ENCODE measurements around the gene BORCS5. TPM values are rescaled to one million over a fixed set of nuclear protein-coding genes. Genes with fewer than 3 reads are reported as not detected.
A peak's percentile ranks its signal among the peaks of the same experiment; 100 is the strongest.

The BORCS5 gene
- total RNA-seq, 2 donors from 2014 or later: 9.7 to 26.8 TPM

GRCh38 chr12:12502815-12503151 lies 145.9 kb downstream of the BORCS5 start:
- H3K4me3 ChIP-seq: no peak overlapping the region
- H3K9me3 ChIP-seq: no peaks in the 10 kb centered on the region
- TF ChIP-seq CTCF (IDR thresholded peaks at IDR 0.05): no peak
- no peak for TF ChIP-seq POLR2AphosphoS5 (IDR thresholded peaks at IDR 0.05)
- H3K36me3 ChIP-seq: no peaks in the 10 kb centered on the region
- intact Hi-C loops (cut with DNase I): no loop called here
- peaks cover 13% of the 10 kb centered on the region for H3K4me1 ChIP-seq (replicated peaks)
- H3K27me3 ChIP-seq (replicated peaks; ENCODE audit: insufficient read depth): no peaks in the 10 kb centered on the region
- DNase-seq (ENCODE audit: low spot score): no peak
- WGBS: 91% methylated on average over 5 of the region's 5 CpGs
- no peak overlapping the region for H3K27ac ChIP-seq

- Histone ChIP-seq H3K36me3 (no peaks in the 10 kb centered on the region), H3K9me3 (no peaks in the 10 kb centered on the region), H3K27ac (no peak overlapping the region), H3K27me3 (replicated peaks; ENCODE audit: insufficient read depth) (no peaks in the 10 kb centered on the region), H3K4me3 (no peak overlapping the region), H3K4me1 (replicated peaks) (peaks cover 13% of the 10 kb centered on the region)
- intact Hi-C loops (cut with DNase I): no loop called here
- DNase-seq (ENCODE audit: low spot score): no peak
- no peak for TF ChIP-seq CTCF (IDR thresholded peaks at IDR 0.05)
- no peak for TF ChIP-seq POLR2AphosphoS5 (IDR thresholded peaks at IDR 0.05)
- TF ChIP-seq POLR2A (IDR thresholded peaks at IDR 0.05): no peak
- WGBS: 90% methylated on average over 9 of the region's 9 CpGs
These were observed 146.7 kb downstream of the BORCS5 start for GRCh38 chr12:12503384-12504078.

- intact Hi-C loops (cut with DNase I): no loop called here
- DNase-seq (ENCODE audit: low spot score): no peak
- H3K4me1 ChIP-seq (replicated peaks): peaks cover 13% of the 10 kb centered on the region
- peak; percentile 55 for TF ChIP-seq POLR2AphosphoS5 (IDR thresholded peaks at IDR 0.05)
- no peak for TF ChIP-seq CTCF (IDR thresholded peaks at IDR 0.05)
- H3K27ac ChIP-seq: peak overlapping the region; percentile 63 to 78
- no peaks in the 10 kb centered on the region for H3K27me3 ChIP-seq (replicated peaks; ENCODE audit: insufficient read depth)
- no peak overlapping the region for H3K4me3 ChIP-seq
- no peaks in the 10 kb centered on the region for H3K9me3 ChIP-seq
- H3K36me3 ChIP-seq: no peaks in the 10 kb centered on the region
- WGBS: 39% methylated on average over 11 of the region's 11 CpGs
These were observed 148.9 kb downstream of the BORCS5 start for GRCh38 chr12:12505544-12506495.

- Histone ChIP-seq H3K9me3 (no peaks in the 10 kb centered on the region), H3K36me3 (no peaks in the 10 kb centered on the region), H3K4me3 (no peak overlapping the region), H3K4me1 (replicated peaks) (peaks cover 13% of the 10 kb centered on the region), H3K27me3 (replicated peaks; ENCODE audit: insufficient read depth) (no peaks in the 10 kb centered on the region), H3K27ac (peak overlapping the region; percentile 63 to 78)
- no peak for DNase-seq (ENCODE audit: low spot score)
- TF ChIP-seq POLR2AphosphoS5 (IDR thresholded peaks at IDR 0.05): no peak
- TF ChIP-seq CTCF (IDR thresholded peaks at IDR 0.05): no peak
- no peak for TF ChIP-seq POLR2A (IDR thresholded peaks at IDR 0.05)
- intact Hi-C loops (cut with DNase I): no loop called here
- WGBS: 74% methylated on average over 3 of the region's 3 CpGs
These were observed 149.6 kb downstream of the BORCS5 start for GRCh38 chr12:12506496-12506890.
